ENCODE results near the gene SRPK2. TPM values are rescaled to one million over a fixed set of nuclear protein-coding genes. Genes with fewer than 3 reads are reported as not detected.

Gene SRPK2
- polyA plus RNA-seq, 1 donor from 2014 or later = 118 TPM

DNA sequence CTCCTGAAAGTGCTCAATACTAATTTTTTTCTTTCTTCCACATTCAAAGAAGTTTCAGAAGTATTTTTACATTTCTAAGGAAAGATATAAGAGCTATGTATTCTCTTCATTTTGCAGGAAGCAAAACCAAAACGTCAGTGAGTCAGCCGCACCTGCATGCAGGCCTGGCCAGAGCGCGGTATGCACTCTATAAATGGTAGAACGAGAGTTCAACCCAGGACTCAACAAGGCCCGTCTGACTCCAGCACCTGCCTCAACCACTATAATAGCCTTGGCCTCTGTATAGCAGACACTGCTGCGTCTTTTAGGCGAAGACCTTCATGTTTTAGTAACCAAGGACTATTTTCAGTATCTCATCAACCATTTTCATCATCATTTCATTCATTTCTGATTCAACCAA, 261.5 kb downstream of the SRPK2 start:
- no peak overlapping the region for H3K4me3 ChIP-seq (ENCODE audit: low read length)

DNA sequence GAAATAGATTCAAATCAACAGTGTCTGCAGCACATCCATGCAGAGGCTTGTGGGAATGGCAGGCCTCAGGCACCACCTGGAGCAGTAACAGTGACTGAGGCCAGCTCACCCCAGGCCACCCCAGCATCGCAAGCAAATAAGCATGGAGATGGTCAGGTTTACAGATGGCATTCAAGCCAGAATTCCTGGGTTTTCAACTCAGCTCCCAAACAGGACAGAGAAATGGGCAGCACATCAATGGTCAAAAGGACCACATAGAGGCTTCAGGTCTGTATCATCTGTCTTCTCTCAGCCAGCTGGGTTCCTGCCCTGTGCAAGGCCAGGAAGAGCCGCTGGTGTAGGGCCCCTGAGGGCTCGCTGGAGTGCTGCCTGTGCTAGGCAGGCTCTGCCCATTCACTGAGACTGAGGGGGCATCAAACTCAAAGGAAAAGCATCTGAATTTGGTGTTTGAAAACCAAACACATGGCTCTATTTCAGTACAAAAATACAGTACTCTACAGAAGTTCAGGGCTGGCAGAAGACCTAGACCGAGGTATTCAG, 262.2 kb downstream of the SRPK2 start:
- H3K9ac ChIP-seq (ENCODE audit: low read length) = no peak overlapping the region
- H2AFZ ChIP-seq (ENCODE audit: low read depth, low read length) = no peak overlapping the region
- no peaks in the 10 kb centered on the region for H3K27me3 ChIP-seq (ENCODE audit: insufficient read depth, low read depth, low read length)
- H3K79me2 ChIP-seq (replicated peaks; ENCODE audit: insufficient read depth, low read length) = peaks cover 4% of the 10 kb centered on the region
- H3K36me3 ChIP-seq (ENCODE audit: insufficient read depth, low read length) = no peaks in the 10 kb centered on the region
- H3K9me3 ChIP-seq (ENCODE audit: low read length) = no peaks in the 10 kb centered on the region
- no peaks in the 10 kb centered on the region for H3K9me2 ChIP-seq (ENCODE audit: insufficient read depth, low read length)
- H3K4me3 ChIP-seq (ENCODE audit: low read length) = no peak overlapping the region
- H3K27ac ChIP-seq (ENCODE audit: low read length) = no peak overlapping the region
- no peak overlapping the region for H3K4me2 ChIP-seq (ENCODE audit: low read length)
- no peaks in the 10 kb centered on the region for H3F3A ChIP-seq (ENCODE audit: insufficient read depth, low read length, poor library complexity, severe bottlenecking)
- no peaks in the 10 kb centered on the region for H4K20me1 ChIP-seq (ENCODE audit: insufficient read depth)
- TF ChIP-seq POLR2AphosphoS5 (IDR thresholded peaks at IDR 0.05) = no peak
- TF ChIP-seq SMC3 (conservative IDR thresholded peaks at IDR 0.05; ENCODE audit: poor library complexity) = no peak
- TF ChIP-seq TAF1 (IDR thresholded peaks at IDR 0.05; ENCODE audit: low read depth) = no peak
- TF ChIP-seq, protein P1, sequence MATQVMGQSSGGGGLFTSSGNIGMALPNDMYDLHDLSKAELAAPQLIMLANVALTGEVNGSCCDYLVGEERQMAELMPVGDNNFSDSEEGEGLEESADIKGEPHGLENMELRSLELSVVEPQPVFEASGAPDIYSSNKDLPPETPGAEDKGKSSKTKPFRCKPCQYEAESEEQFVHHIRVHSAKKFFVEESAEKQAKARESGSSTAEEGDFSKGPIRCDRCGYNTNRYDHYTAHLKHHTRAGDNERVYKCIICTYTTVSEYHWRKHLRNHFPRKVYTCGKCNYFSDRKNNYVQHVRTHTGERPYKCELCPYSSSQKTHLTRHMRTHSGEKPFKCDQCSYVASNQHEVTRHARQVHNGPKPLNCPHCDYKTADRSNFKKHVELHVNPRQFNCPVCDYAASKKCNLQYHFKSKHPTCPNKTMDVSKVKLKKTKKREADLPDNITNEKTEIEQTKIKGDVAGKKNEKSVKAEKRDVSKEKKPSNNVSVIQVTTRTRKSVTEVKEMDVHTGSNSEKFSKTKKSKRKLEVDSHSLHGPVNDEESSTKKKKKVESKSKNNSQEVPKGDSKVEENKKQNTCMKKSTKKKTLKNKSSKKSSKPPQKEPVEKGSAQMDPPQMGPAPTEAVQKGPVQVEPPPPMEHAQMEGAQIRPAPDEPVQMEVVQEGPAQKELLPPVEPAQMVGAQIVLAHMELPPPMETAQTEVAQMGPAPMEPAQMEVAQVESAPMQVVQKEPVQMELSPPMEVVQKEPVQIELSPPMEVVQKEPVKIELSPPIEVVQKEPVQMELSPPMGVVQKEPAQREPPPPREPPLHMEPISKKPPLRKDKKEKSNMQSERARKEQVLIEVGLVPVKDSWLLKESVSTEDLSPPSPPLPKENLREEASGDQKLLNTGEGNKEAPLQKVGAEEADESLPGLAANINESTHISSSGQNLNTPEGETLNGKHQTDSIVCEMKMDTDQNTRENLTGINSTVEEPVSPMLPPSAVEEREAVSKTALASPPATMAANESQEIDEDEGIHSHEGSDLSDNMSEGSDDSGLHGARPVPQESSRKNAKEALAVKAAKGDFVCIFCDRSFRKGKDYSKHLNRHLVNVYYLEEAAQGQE (IDR thresholded peaks at IDR 0.05; ENCODE audit: borderline replicate concordance) = no peak
- TF ChIP-seq EZH2 (IDR thresholded peaks at IDR 0.05; ENCODE audit: borderline replicate concordance, insufficient read depth, low read length, poor library complexity, severe bottlenecking) = no peak
- no peak for TF ChIP-seq RAD21 (conservative IDR thresholded peaks at IDR 0.05)
- no peak for TF ChIP-seq EP300 (conservative IDR thresholded peaks at IDR 0.05; ENCODE audit: poor library complexity, severe bottlenecking)
- no peak for TF ChIP-seq MXI1 (conservative IDR thresholded peaks at IDR 0.05; ENCODE audit: poor library complexity, severe bottlenecking)
- TF ChIP-seq, protein P2, sequence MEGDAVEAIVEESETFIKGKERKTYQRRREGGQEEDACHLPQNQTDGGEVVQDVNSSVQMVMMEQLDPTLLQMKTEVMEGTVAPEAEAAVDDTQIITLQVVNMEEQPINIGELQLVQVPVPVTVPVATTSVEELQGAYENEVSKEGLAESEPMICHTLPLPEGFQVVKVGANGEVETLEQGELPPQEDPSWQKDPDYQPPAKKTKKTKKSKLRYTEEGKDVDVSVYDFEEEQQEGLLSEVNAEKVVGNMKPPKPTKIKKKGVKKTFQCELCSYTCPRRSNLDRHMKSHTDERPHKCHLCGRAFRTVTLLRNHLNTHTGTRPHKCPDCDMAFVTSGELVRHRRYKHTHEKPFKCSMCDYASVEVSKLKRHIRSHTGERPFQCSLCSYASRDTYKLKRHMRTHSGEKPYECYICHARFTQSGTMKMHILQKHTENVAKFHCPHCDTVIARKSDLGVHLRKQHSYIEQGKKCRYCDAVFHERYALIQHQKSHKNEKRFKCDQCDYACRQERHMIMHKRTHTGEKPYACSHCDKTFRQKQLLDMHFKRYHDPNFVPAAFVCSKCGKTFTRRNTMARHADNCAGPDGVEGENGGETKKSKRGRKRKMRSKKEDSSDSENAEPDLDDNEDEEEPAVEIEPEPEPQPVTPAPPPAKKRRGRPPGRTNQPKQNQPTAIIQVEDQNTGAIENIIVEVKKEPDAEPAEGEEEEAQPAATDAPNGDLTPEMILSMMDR (IDR thresholded peaks at IDR 0.05; ENCODE audit: poor library complexity, severe bottlenecking) = no peak

More for the DNA sequence above, 261.5 kb downstream of the SRPK2 start:
- TF ChIP-seq TAF1 (IDR thresholded peaks at IDR 0.05; ENCODE audit: low read depth) (no peak), EZH2 (IDR thresholded peaks at IDR 0.05; ENCODE audit: borderline replicate concordance, insufficient read depth, low read length, poor library complexity, severe bottlenecking) (no peak), MXI1 (conservative IDR thresholded peaks at IDR 0.05; ENCODE audit: poor library complexity, severe bottlenecking) (no peak), POLR2AphosphoS5 (IDR thresholded peaks at IDR 0.05) (no peak), SMC3 (conservative IDR thresholded peaks at IDR 0.05; ENCODE audit: poor library complexity) (no peak), EP300 (conservative IDR thresholded peaks at IDR 0.05; ENCODE audit: poor library complexity, severe bottlenecking) (no peak)
- TF ChIP-seq, protein P2 (IDR thresholded peaks at IDR 0.05; ENCODE audit: poor library complexity, severe bottlenecking) = no peak
- TF ChIP-seq, protein P1 (IDR thresholded peaks at IDR 0.05; ENCODE audit: borderline replicate concordance) = no peak
- Histone ChIP-seq H4K20me1 (ENCODE audit: insufficient read depth) (no peaks in the 10 kb centered on the region), H3K9ac (ENCODE audit: low read length) (no peak overlapping the region), H3K36me3 (ENCODE audit: insufficient read depth, low read length) (no peaks in the 10 kb centered on the region), H3K27me3 (ENCODE audit: insufficient read depth, low read depth, low read length) (no peaks in the 10 kb centered on the region), H3K9me2 (ENCODE audit: insufficient read depth, low read length) (no peaks in the 10 kb centered on the region), H3F3A (ENCODE audit: insufficient read depth, low read length, poor library complexity, severe bottlenecking) (no peaks in the 10 kb centered on the region), H3K79me2 (replicated peaks; ENCODE audit: insufficient read depth, low read length) (peaks cover 4% of the 10 kb centered on the region), H3K9me3 (ENCODE audit: low read length) (no peaks in the 10 kb centered on the region), H2AFZ (ENCODE audit: low read depth, low read length) (no peak overlapping the region), H3K4me2 (ENCODE audit: low read length) (no peak overlapping the region), H3K27ac (ENCODE audit: low read length) (no peak overlapping the region)

All from neural cell (in vitro differentiated cells).